GM12872 (cell line): ENCODE data around the gene MICALL2.

ENCODE experiments used
- CTCF ChIP-seq: IDR thresholded peaks from 3 replicates; pipeline ENCODE4 v1.5.1; 2011; ENCODE audit warnings: low read depth, mild to moderate bottlenecking, low read length, moderate library complexity; ENCODE audit not compliant: insufficient read depth

Gene MICALL2

GRCh38 chr7:1446620-1447032 is 12.6 kb downstream of the MICALL2 start:
- TF ChIP-seq CTCF, result no peak

DNA sequence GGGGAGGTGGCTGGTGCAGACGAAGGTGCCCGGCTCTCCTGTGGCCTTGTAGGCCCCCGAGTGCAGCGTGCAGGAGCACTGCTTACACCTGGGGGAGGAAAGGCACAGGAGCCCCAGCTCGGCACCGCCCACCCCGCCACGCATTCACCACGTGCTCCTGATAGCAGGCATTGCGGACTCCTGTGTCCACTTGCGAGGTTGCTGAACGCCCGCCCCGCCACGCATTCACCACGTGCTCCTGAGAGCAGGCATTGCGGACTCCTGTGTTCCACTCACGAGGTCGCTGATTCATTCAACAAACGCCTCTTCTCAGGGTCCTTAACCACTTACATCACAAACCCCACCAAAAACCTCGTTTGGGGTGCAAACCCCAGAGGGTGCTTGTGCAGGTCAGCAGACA is 13.9 kb downstream of the MICALL2 start:
- TF ChIP-seq CTCF, result no peak

DNA sequence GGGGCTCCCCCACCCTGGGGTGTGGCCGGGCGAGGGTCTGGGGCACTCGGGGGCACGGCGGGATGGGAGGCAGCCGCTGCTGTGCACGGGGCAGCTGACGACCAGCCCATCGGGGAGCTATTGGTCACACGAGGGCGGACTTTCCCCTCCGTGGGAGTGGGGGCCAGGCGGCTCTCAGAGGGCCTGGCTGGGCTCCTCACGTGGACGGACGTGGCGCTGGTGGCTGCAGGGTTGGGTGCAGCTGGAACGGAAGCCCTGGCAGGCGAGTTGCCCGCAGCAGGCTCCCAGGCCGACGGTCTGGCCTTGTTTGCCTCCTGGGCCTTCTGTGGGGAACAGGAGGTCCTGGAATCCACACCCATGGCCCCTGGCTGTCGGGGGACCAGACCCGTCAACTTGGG is 14.3 kb downstream of the MICALL2 start:
- no peak for TF ChIP-seq CTCF

GRCh38 chr7:1444214-1444924 is 14.9 kb downstream of the MICALL2 start:
- TF ChIP-seq CTCF, result no peak

DNA sequence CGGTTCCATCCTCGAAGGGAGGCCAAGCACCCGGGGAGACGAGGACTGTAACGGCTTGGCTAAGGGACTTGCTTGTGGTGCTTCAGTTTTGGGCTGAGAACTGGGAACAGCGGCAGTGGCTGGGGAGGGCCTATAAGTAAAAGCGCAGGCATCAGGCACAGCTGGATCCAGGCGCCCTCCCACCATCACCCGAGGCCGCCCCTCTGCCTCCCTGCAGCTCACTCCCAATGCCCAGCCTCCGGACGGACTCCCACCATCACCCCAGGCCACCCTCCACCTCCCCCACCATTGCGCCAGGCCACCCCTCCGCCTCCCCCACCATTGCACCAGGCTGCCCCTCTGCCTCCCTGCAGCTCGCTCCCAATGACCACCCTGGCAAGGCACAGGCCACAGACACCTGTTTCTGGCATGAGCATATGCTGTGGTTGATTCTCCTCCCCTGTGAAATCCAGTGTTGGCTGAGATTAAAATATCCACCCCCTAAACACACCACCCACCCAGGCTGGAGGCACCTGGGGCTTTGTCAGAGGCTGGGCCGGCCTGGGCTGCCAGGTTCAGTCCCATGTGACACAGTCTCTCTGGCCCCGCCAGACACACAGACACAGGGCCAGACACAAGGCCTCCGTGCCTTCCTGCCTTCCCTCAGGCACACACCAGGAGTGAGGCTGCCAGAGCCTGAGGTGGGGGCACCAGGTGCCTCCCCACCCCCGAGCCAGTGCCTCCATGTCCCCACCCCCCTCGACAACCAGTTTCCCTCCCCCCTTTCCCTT is 16.7 kb downstream of the MICALL2 start:
- no peak for TF ChIP-seq CTCF

- no peak for TF ChIP-seq CTCF
Measured at GRCh38 chr7:1441615-1442354, 17.5 kb downstream of the MICALL2 start.

GRCh38 chr7:1440620-1441019 is 18.6 kb downstream of the MICALL2 start:
- TF ChIP-seq CTCF, result no peak
